Activated T-helper 17 cell treated with anti-CD3 and anti-CD28 coated beads, Interleukin-2, amount 50 U/mL, for 72 hours (primary cell): ENCODE data around the gene LSAMP. TPM values are rescaled to one million over a fixed set of nuclear protein-coding genes. Genes with fewer than 3 reads are reported as not detected.

Source experiments
- ATAC-seq: fragments of 150-1000 bp; cut with Tn5 transposase; replicated peaks from 2 replicates; pipeline ENCODE4 v1.10.0; 2021; ENCODE audit warnings: mild to moderate bottlenecking, moderate library complexity
- H3K27ac Mint-ChIP-seq: one replicate; pipeline ENCODE4 v1.8.0; 2022; ENCODE audit warnings: mixed read lengths
- H3K27me3 Mint-ChIP-seq: one replicate; pipeline ENCODE4 v1.8.0; 2022; ENCODE audit warnings: mixed read lengths
- H3K36me3 Mint-ChIP-seq: one replicate; pipeline ENCODE4 v1.8.0; 2022; ENCODE audit warnings: low read depth, mild to moderate bottlenecking, mixed read lengths
- H3K4me1 Mint-ChIP-seq: one replicate; pipeline ENCODE4 v1.8.0; 2022; ENCODE audit warnings: mixed read lengths
- H3K4me3 Mint-ChIP-seq: one replicate; pipeline ENCODE4 v1.8.0; 2022; ENCODE audit warnings: mild to moderate bottlenecking, mixed read lengths
- H3K9me3 Mint-ChIP-seq: one replicate; pipeline ENCODE4 v1.8.0; 2022; ENCODE audit warnings: mixed read lengths
- total RNA-seq, 2 donors: library from RNA; stranded (reverse); gene quantifications; one replicate each; pipeline ENCODE4 v1.2.3, GENCODE V29; 2022

LSAMP gene
- total RNA-seq, 2 donors from 2014 or later, result not detected

DNA sequence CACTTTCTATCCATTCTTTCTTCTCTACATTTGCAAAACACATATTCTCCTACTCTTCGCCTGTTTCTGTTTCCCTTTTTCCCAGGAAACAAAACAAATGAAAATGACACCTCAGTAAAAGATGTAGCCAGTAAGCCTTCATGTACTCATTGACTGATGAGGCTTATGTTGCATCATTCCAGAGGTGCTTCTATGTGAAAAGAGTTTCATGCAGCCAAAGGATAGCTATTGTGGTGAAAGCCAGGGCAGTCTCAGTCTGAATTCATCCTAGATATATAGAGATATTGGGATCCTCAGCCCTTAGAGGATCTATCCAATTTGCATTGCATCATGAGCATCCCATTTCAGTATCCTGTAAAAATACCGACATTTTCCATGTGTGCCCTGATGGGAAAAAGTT, 554.7 kb downstream of the LSAMP start:
- Mint-ChIP-seq H3K36me3 (no peaks in the 10 kb centered on the region), H3K4me3 (no peak overlapping the region), H3K9me3 (no peaks in the 10 kb centered on the region), H3K27me3 (peaks cover 11% of the 10 kb centered on the region), H3K27ac (no peak overlapping the region), H3K4me1 (no peaks in the 10 kb centered on the region)
- ATAC-seq, result no peak

DNA sequence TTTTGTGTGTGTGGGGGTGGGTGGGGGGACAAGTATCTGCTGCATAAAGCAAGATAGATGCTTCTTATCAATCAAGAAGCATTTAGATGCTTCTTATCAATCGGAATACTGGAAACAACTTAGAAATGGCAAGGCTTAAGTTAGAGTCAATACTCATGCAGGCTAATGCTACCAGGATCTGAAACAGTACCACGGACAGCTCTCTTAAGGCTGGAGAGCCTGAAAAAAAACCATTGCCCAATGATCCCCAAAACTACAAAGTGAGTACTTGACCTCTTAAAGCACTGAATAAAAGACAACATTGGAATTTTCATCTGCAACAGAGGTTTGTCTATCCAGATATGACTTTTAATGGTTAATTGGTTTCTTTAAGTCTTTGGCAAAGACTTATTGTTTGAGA, 559.7 kb downstream of the LSAMP start:
- peaks cover 4% of the 10 kb centered on the region for H3K9me3 Mint-ChIP-seq
- H3K4me1 Mint-ChIP-seq, result no peaks in the 10 kb centered on the region
- ATAC-seq, result no peak
- H3K4me3 Mint-ChIP-seq, result no peak overlapping the region
- H3K27me3 Mint-ChIP-seq, result peaks cover 21% of the 10 kb centered on the region
- H3K36me3 Mint-ChIP-seq, result no peaks in the 10 kb centered on the region
- H3K27ac Mint-ChIP-seq, result no peak overlapping the region

DNA sequence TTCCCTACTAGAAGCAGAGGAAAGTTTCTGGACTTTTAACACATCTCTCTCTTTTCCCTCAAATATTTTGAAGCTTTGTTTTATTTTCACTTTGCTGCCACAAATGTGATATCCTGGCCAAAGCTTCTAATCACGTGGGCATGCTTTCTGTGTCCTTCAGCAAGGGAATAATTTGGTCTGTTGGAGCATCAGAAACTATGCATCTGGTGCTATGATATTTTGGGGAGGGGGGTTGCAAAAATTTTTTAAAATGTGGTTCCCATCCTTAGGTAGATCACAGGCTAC, 567.7 kb downstream of the LSAMP start:
- no peaks in the 10 kb centered on the region for H3K36me3 Mint-ChIP-seq
- ATAC-seq, result no peak
- H3K4me3 Mint-ChIP-seq, result no peak overlapping the region
- peaks cover 4% of the 10 kb centered on the region for H3K27me3 Mint-ChIP-seq
- H3K27ac Mint-ChIP-seq, result no peak overlapping the region
- no peaks in the 10 kb centered on the region for H3K4me1 Mint-ChIP-seq
- H3K9me3 Mint-ChIP-seq, result no peaks in the 10 kb centered on the region

DNA sequence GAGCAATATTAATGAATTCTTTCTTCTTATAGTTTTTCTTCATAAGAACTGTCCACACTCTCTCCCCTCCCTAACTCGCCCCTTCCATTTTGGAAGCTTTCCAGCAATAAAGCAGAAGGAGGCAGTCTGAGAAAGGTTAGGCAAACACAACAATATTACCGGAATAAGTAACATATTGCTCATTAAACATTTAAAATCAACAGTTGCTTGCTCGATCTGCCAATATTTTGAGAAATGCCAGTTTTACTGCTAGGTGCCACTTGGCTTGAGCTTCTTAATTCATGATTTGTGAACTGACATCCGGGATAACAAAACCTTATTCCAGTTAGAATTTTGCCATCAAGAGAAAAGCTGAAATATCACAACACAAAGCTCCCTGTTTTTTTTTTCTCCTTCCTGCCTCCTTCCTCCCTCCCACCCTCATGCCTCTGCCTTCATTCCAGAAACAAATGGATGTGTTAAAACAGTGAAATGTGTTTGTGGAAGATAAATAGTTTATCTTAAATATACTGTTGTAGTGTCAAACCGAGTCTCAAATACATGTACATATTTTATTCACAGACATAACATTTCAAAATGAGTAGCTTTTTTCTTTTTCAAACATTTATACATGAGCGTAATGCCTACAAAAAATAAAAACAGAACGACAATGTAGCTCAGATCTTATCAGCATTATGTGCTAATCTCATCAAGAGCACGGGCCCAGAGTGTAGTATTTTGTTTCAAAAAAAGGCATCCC, 568.2 kb downstream of the LSAMP start:
- Mint-ChIP-seq H3K9me3 (no peaks in the 10 kb centered on the region), H3K4me3 (no peak overlapping the region), H3K27ac (no peak overlapping the region), H3K4me1 (no peaks in the 10 kb centered on the region), H3K27me3 (peaks cover 4% of the 10 kb centered on the region), H3K36me3 (no peaks in the 10 kb centered on the region)
- no peak for ATAC-seq

DNA sequence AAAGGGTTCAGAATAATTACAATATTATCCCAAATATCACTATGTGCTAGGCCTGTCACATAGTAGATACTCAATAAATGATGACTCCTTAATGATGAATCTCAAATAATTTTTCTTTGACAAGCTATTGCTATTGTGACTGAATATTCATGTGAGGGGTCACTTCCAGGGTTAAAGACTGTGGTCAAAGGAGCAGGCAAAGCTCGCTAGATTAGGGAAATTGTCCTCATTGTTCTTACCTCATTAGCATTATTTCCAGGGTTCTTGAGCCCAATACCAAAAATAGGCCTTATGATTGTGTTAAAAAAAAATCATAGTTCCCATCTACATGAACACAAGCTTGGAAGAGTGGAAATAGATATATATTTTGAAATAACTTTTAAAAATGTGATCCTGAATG, 569.8 kb downstream of the LSAMP start:
- Mint-ChIP-seq H3K9me3 (no peaks in the 10 kb centered on the region), H3K27me3 (peaks cover 4% of the 10 kb centered on the region), H3K36me3 (no peaks in the 10 kb centered on the region), H3K27ac (no peak overlapping the region), H3K4me3 (no peak overlapping the region), H3K4me1 (no peaks in the 10 kb centered on the region)
- ATAC-seq, result no peak

DNA sequence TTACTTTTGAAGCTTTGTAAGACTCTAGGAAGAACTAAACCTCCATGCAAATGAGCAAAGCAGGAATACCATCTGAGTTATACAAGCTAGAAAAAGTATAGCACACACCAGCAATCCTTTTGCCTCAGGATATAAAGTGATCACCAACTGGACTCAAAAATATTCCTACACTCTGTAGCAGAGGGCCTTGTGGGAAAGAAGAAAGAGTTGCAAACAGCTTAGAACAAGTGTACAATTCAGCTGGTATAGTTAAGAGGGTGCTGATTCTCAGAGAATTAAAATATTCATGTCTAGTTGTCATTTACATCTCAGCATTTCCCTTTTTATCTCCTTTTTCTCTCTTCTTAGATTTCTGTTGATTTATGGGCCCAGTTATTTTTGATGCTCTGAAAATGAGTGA, 573.6 kb downstream of the LSAMP start:
- no peaks in the 10 kb centered on the region for H3K4me1 Mint-ChIP-seq
- peaks cover 7% of the 10 kb centered on the region for H3K27me3 Mint-ChIP-seq
- no peak overlapping the region for H3K4me3 Mint-ChIP-seq
- no peaks in the 10 kb centered on the region for H3K9me3 Mint-ChIP-seq
- H3K27ac Mint-ChIP-seq, result no peak overlapping the region
- no peaks in the 10 kb centered on the region for H3K36me3 Mint-ChIP-seq
- ATAC-seq, result no peak

DNA sequence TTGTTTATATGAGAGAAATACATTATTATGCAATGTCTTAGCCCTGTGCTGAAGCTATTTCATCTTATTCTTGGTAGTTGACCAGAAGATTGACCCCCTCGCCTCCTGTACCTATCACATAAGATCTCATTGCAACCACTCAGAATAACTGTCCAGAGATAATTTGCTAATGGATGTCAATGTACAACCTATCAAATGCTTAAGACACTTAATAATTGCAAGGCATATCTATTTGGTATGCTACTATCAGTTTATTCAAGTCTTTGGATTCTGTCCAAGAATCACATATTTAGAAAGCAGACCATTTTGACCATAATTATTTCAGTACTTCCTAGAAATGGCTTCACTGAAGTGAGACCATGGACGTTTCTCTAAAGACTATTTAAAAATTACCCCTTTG, 580.4 kb downstream of the LSAMP start:
- no peak overlapping the region for H3K27ac Mint-ChIP-seq
- H3K27me3 Mint-ChIP-seq, result peaks cover 39% of the 10 kb centered on the region
- ATAC-seq, result no peak
- H3K4me3 Mint-ChIP-seq, result no peak overlapping the region
- no peaks in the 10 kb centered on the region for H3K4me1 Mint-ChIP-seq
- H3K36me3 Mint-ChIP-seq, result no peaks in the 10 kb centered on the region
- H3K9me3 Mint-ChIP-seq, result no peaks in the 10 kb centered on the region

DNA sequence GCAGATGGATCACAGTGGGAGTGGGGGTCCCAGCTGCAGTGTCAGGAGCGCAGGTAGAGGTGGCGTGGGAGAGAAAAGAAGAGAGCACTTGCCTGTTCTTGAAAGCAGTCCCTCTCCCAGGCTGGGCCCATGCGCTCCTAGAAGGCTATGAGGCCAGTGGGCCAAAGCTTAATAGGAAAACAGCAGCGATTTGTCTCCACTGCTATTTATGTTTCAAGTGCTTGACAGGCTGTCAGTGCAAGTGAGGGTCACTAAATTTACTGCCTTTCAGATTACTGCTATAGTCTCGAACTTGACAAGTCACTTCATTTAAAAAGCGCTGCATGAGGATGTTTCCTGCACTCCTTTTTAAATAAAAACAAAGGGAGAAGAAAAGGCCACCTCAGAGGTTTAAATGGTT, 582.4 kb downstream of the LSAMP start:
- ATAC-seq, result no peak
- no peak overlapping the region for H3K27ac Mint-ChIP-seq
- peaks cover 56% of the 10 kb centered on the region for H3K27me3 Mint-ChIP-seq

DNA sequence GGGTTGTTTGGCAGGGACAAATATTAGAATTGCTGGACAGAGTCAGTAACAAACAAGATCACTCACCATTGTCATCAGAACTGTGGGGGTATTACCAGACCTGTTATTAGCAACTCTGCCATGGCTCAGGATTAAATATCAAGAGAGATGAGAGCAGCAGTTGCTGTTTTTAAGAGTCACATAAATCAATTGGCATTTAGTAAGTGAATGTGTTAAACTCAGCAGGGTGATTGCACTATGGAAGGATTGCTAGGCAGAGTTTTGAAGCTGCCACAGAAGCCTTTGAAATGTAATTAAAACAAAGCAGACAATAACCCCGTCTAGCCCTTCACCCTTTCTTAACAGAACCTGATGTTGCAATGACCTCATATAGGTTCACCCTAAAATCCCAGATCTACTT, 583.2 kb downstream of the LSAMP start:
- H3K4me3 Mint-ChIP-seq, result no peak overlapping the region
- H3K27ac Mint-ChIP-seq, result no peak overlapping the region
- no peaks in the 10 kb centered on the region for H3K9me3 Mint-ChIP-seq
- ATAC-seq, result no peak
- H3K4me1 Mint-ChIP-seq, result no peaks in the 10 kb centered on the region
- H3K36me3 Mint-ChIP-seq, result no peaks in the 10 kb centered on the region
- peaks cover 57% of the 10 kb centered on the region for H3K27me3 Mint-ChIP-seq

More for the DNA sequence above, 582.4 kb downstream of the LSAMP start:
- no peak overlapping the region for H3K4me3 Mint-ChIP-seq
- no peaks in the 10 kb centered on the region for H3K4me1 Mint-ChIP-seq
- no peaks in the 10 kb centered on the region for H3K9me3 Mint-ChIP-seq
- no peaks in the 10 kb centered on the region for H3K36me3 Mint-ChIP-seq

DNA sequence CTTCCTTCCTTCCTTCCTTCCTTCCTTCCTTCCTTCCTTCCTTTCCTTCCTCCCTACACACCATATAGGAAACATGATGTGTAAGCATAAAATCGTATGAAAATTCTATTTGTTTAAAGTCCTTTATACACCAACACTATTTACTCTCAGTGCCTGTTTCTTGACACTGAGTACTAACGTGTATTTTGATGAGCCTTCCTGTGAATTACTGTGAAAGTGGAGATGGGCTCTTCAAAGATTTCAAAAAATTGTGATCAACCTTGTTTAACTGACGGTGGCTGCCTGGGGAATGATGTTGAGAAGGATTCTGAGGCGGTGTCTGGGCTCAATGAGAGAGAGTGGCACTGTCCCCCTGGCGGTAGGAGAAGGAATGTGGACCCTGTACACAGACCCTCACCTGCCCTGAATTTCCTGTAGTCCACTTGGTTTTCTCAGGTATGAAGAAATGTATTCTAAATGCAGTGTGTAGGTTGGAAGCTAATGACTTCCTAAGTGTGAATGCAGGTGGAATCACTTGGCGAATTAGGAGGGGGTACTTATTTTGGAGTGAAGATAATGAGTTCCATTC, 584.0 kb downstream of the LSAMP start:
- Mint-ChIP-seq H3K27ac (no peak overlapping the region), H3K9me3 (no peaks in the 10 kb centered on the region), H3K27me3 (peaks cover 54% of the 10 kb centered on the region), H3K4me3 (no peak overlapping the region), H3K4me1 (no peaks in the 10 kb centered on the region), H3K36me3 (no peaks in the 10 kb centered on the region)
- no peak for ATAC-seq

DNA sequence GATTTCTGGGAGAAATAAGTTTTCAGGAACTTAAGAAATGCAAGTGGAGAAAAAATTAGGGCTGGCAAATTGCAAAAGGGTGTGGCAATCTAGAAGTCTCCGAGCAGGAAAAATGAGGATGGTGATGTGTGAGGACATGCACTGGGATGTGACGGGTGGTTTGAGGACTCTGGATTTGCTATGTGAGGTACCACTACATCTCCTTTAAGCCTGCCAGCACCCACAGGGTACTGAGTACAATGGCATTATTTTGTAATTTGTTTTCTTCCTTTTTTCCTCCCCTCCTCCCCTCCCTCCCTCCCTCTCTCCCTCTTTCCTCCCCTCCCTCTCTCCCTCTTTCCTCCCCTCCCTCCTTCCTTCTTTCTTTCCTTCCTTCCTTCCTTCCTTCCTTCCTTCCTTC, 584.5 kb downstream of the LSAMP start:
- Mint-ChIP-seq H3K27ac (no peak overlapping the region), H3K9me3 (no peaks in the 10 kb centered on the region), H3K4me1 (no peaks in the 10 kb centered on the region), H3K4me3 (no peak overlapping the region), H3K27me3 (peaks cover 54% of the 10 kb centered on the region), H3K36me3 (no peaks in the 10 kb centered on the region)
- no peak for ATAC-seq

DNA sequence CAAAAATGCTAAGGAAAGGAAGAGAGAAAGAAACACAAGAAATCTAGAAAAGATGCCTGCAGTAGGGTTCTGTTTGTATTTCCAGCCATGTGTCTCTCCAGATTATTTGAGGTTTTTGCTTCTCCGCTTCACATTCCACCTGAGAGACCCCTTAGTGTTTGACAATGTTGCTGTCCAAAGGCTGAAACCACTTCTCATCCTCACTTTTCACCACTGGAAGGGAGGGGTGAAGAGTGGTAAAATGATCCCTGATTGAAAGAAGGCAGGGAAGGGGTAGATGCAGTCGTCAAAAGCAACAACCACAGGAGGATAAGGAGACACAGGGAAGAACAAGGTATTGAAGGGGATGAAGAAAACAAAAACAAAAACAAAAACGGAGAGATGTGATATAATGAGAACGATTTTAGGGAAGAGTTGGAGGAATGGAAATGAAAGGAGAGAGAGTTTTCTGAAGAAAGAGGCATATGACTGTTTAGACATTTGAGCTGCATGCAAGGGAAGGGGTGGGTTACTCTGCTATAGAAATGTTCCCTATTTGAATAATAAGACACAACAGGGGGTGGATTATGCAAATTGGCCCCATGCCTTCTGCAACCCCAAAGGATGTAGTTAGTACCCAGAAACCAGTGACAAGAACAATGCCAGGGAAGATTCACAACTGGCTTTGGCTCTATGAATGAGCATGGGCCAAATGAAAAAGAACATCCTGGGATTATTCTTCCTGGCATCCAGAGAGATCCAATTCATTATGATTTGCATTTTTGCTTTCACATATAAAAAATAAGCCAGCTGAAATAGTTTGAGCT, 586.1 kb downstream of the LSAMP start:
- no peaks in the 10 kb centered on the region for H3K9me3 Mint-ChIP-seq
- H3K36me3 Mint-ChIP-seq, result no peaks in the 10 kb centered on the region
- no peaks in the 10 kb centered on the region for H3K4me1 Mint-ChIP-seq
- H3K27ac Mint-ChIP-seq, result no peak overlapping the region
- no peak for ATAC-seq
- H3K4me3 Mint-ChIP-seq, result no peak overlapping the region
- peaks cover 49% of the 10 kb centered on the region for H3K27me3 Mint-ChIP-seq

DNA sequence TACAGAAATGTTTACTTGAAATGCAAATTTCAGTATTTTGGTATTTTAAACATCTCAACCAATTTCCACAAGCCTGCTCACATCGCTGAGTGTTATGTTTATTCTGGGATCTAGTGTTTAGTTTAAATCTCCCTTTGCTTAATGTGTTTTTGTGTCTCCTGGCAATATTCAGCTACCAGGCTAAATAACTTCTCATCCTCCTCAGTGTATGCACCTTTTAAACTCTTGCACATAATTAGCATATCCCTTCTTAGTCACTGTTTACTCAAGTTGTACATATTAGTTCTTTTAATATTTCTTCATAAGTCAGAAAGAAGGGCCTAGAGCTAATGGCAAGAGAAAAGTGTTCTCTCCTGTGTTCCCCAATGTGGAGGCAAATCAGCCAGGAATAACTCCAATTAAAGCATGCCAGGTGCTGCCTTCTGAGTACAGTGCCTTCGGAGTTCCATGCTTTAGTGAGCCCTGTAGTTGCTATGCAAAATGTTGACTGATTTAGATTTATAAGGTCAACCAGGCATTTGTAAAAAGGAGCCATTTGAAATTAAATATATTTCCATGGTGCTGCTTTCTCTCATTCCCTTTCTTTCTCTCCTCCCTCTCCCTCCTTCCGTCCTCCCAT, 587.7 kb downstream of the LSAMP start:
- no peak for ATAC-seq
- Mint-ChIP-seq H3K36me3 (no peaks in the 10 kb centered on the region), H3K27ac (no peak overlapping the region), H3K4me3 (no peak overlapping the region), H3K9me3 (no peaks in the 10 kb centered on the region), H3K4me1 (no peaks in the 10 kb centered on the region), H3K27me3 (peaks cover 49% of the 10 kb centered on the region)

DNA sequence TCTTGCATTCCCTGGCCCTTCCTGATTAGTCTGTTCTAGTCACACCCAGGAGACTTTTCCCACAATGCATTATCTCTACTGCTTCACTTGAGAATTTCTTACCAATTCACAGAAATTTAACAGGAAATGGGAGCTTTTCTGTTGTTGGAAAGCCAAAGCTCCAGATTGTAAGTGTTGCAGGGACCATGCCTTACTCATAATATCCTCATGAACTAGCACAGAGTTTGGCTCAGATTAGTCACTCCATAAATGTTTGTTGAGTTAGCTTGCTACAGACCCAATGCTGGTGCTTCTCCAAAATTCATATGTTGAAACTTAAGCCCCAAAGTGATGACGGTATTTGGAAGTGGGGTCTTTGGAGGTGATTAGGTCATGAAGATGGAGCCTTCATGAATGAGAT, 589.4 kb downstream of the LSAMP start:
- Mint-ChIP-seq H3K9me3 (no peaks in the 10 kb centered on the region), H3K36me3 (no peaks in the 10 kb centered on the region), H3K4me3 (no peak overlapping the region)

DNA sequence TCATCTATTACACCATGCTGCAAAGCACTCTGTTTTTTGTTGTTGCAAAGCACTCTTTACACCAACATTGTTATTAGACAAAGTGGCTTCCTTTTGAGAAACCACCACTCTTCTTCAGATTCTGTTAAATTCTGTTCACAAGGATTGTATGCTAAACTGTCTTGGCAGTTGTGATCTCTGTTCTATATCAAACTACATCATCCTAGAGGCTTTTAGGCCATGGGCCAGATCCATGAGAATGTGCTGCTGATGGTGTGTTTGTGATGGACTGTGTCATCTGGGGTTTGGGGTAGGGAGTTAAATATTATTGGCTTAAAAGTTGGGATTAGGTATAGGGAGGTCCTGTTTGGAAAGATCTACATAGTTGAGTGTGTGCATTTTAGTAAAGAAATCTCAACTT, 592.2 kb downstream of the LSAMP start:
- ATAC-seq, result no peak

More for the DNA sequence above, 589.4 kb downstream of the LSAMP start:
- Mint-ChIP-seq H3K4me1 (no peaks in the 10 kb centered on the region), H3K27me3 (peaks cover 38% of the 10 kb centered on the region), H3K27ac (no peak overlapping the region)
- ATAC-seq, result no peak

More for the DNA sequence above, 592.2 kb downstream of the LSAMP start:
- no peak overlapping the region for H3K27ac Mint-ChIP-seq
- no peak overlapping the region for H3K4me3 Mint-ChIP-seq
- no peaks in the 10 kb centered on the region for H3K4me1 Mint-ChIP-seq
- H3K27me3 Mint-ChIP-seq, result peaks cover 26% of the 10 kb centered on the region
- no peaks in the 10 kb centered on the region for H3K36me3 Mint-ChIP-seq
- H3K9me3 Mint-ChIP-seq, result no peaks in the 10 kb centered on the region
